Erythroblast (primary cell): ENCODE results near the gene FAM20C.

Experiments
- GATA1 ChIP-seq: IDR thresholded peaks from 2 replicates; pipeline ENCODE4 v1.6.1; 2011; ENCODE audit warnings: low read depth, mild to moderate bottlenecking, control low read depth, low read length, moderate library complexity
- POLR2A ChIP-seq: IDR thresholded peaks from 2 replicates; pipeline ENCODE4 v1.6.1; 2011; ENCODE audit warnings: mild to moderate bottlenecking, low read length

DNA sequence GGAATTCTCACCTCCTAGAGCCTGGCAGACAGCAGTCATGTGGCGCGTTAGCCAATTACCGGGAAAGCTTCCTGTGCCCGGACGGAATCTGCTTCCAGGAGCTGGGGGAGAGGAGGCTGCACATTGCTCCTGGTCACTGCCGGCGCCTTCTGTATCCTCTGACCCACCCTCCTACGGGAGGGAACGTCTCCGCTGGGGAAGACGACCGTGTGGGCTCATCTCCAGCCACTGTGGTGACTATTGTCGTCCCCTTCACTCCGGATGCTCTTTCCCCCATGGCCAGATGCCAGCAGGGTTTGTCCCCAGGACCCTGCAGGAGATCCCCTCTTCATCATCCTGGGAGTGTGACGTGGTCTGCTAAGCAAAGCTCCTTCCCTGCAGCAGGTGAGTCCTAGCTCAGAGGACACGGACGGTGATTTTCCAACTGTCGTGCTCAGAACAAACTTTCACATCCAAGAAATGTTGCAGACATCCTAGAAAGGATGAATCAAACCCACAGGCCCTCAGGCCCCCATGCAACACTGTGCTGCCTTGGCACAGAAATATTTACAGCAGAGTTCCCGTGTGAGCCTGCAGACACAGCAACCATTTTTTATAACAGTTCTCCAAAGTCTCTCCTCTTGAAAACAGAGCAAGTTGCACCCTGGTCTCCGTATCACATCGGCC is 29.6 kb upstream of the FAM20C start:
- TF ChIP-seq POLR2A, result no peak
- TF ChIP-seq GATA1, result no peak
